BJ (cell line): ENCODE measurements around the gene HSPA9. TPM values are rescaled to one million over a fixed set of nuclear protein-coding genes. Genes with fewer than 3 reads are reported as not detected.

Experiments used
- CTCF ChIA-PET: fragments of 350-600 bp; formaldehyde crosslinking; extraction: SDS; loops from one replicate; lab custom pipeline; 2021; ENCODE audit warnings: antibody characterized with exemption, inconsistent platforms; lab: Yijun Ruan, JAX
- POLR2A ChIA-PET: fragments of 300-600 bp; sonication (Branson Sonifier 250); formaldehyde crosslinking; extraction: SDS; loops from one replicate; lab custom pipeline; 2021; ENCODE audit warnings: antibody characterized with exemption; lab: Charles Lee
- DNase-seq: peaks from one replicate; pipeline ENCODE4 v3.0.0-alpha.2; 2011; ENCODE audit warnings: low read depth
- H3K27me3 ChIP-seq: 2 replicates; pipeline ENCODE4 v1.6.0; 2011; ENCODE audit warnings: low read length; ENCODE audit not compliant: control insufficient read depth, insufficient read depth
- H3K36me3 ChIP-seq: 2 replicates; pipeline ENCODE4 v1.5.1; 2011; ENCODE audit warnings: low read length; ENCODE audit not compliant: control insufficient read depth, insufficient read depth
- H3K4me3 ChIP-seq: 2 replicates; pipeline ENCODE4 v1.5.1; 2011; ENCODE audit warnings: low read depth, mild to moderate bottlenecking, control low read depth, low read length
- CTCF ChIP-seq: IDR thresholded peaks from 2 replicates; pipeline ENCODE4 v1.5.1; 2011; ENCODE audit warnings: low read depth, mild to moderate bottlenecking, control low read depth, inconsistent platforms, low read length, moderate library complexity; ENCODE audit not compliant: insufficient read depth
- polyA plus RNA-seq: library from polyadenylated mRNA; depleted of rRNA; stranded (reverse); fragments of >200 nt; gene quantifications from 2 replicates; pipeline ENCODE4 v1.2.3, GENCODE V29; 2011

HSPA9 gene
- polyA plus RNA-seq, 1 experiment, result 245 TPM

DNA sequence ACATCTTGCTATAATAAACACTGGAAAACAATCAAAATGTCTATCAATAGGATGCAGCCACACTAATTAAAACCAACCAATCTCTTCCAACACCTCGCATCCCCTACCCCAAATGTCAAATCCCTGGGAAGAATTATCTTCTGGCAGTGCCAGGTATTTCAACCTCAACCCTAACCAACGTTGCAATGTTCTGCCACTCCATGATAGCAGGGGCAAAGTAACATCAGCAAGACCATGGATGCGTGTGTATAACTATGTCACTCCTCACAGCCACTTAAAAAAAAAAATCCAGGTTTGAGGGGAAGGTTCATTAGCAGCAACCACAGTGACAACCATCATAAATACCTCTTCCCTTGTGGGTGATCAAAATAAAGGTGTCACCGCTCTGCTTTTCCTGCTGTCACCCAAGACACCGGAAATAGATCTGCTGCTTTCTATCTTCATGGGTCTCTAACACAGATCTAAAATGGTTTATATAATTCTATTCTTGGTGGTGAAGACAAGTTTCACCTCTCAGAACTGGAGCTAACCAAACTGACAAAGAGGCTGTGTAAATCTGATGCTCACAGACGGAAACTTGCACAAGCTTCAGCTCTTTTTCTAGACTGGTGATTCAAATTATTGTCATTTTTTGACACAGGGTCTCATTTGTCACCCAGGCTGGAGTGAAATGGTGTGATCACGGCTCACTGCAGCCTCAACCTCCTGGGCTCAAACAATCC is 9.9 kb downstream of the HSPA9 start:
- POLR2A ChIA-PET, result no interaction called here
- no peaks in the 10 kb centered on the region for H3K27me3 ChIP-seq
- no peak for DNase-seq
- peaks cover 27% of the 10 kb centered on the region for H3K36me3 ChIP-seq
- CTCF ChIA-PET, result interaction anchor here (0.8 to 3.6 kb wide), 2 partner anchors 10 to 17 kb away, joined by 3 to 12 read pairs; partner anchors contain the start of gene HSPA9
- no peak overlapping the region for H3K4me3 ChIP-seq
- no peak for TF ChIP-seq CTCF

DNA sequence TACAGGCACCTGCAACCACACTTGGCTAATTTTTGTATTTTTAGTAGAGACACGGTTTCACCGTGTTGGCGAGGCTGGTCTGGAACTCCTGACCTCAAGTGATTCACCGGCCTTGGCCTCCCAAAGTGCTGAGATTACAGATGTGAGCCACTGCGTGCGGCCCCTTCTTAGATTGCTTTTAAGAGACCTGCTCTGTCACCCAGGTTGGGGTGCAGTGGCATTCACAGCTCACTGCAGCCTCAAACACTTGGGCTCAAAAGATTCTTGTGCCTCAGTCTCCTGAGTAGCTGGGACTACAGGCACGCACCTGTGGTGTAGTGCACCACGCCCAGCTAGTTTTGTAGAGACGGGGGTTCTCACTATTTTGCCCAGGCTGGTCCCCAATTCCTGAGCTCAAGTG is 11.0 kb downstream of the HSPA9 start:
- H3K27me3 ChIP-seq, result no peaks in the 10 kb centered on the region
- no peak for TF ChIP-seq CTCF
- POLR2A ChIA-PET, result no interaction called here
- CTCF ChIA-PET, result interaction anchor here (3.6 kb wide), 1 partner anchor 16 kb away, joined by 12 read pairs; no protein-coding TSS in a partner anchor
- no peak overlapping the region for H3K4me3 ChIP-seq
- no peak for DNase-seq
- H3K36me3 ChIP-seq, result peaks cover 27% of the 10 kb centered on the region

GRCh38 chr5:138563340-138564118 is 11.7 kb downstream of the HSPA9 start:
- no peak overlapping the region for H3K4me3 ChIP-seq
- no peaks in the 10 kb centered on the region for H3K27me3 ChIP-seq
- no peak for DNase-seq
- CTCF ChIA-PET, result interaction anchor here (3.6 kb wide), 1 partner anchor 15 kb away, joined by 12 read pairs; no protein-coding TSS in a partner anchor
- POLR2A ChIA-PET, result no interaction called here
- TF ChIP-seq CTCF, result no peak
- peaks cover 31% of the 10 kb centered on the region for H3K36me3 ChIP-seq

- POLR2A ChIA-PET, result no interaction called here
- no peak for TF ChIP-seq CTCF
- Histone ChIP-seq H3K27me3 (no peaks in the 10 kb centered on the region), H3K4me3 (no peak overlapping the region), H3K36me3 (peaks cover 37% of the 10 kb centered on the region)
- CTCF ChIA-PET, result no interaction called here
- no peak for DNase-seq
Observed at GRCh38 chr5:138560971-138561370, 14.2 kb downstream of the HSPA9 start.

DNA sequence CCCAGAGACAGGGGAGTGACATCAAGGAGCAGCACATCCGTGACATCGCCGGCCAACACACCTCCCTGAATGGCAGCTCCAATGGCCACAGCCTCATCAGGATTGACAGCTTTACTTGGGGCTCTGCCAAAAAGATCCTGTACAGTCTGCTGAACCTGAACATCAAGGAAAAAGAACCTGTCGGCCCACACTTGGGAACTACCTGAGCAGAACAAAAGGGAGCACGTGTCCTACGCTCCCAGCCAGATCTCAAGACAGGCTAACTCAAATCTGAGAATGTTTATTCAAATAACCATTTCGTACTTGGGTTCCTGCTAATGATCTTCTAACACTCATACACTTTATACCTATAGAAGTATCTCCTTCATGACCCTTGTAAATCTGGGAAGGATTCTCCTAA is 15.3 kb downstream of the HSPA9 start:
- no peak for TF ChIP-seq CTCF
- CTCF ChIA-PET, result interaction anchor here (4.3 kb wide), 1 partner anchor 12 kb away, joined by 16 read pairs; no protein-coding TSS in a partner anchor
- H3K27me3 ChIP-seq, result no peaks in the 10 kb centered on the region
- POLR2A ChIA-PET, result no interaction called here
- no peak overlapping the region for H3K4me3 ChIP-seq
- peaks cover 33% of the 10 kb centered on the region for H3K36me3 ChIP-seq
- no peak for DNase-seq
